Smooth muscle cell of trachea (primary cell): ENCODE results near the gene RTL5. TPM values are rescaled to one million over a fixed set of nuclear protein-coding genes. Genes with fewer than 3 reads are reported as not detected.

Experiments
- total RNA-seq: library from RNA; depleted of rRNA; stranded (reverse); fragments of >200 nt; gene quantifications from 2 replicates; pipeline ENCODE4 v1.2.1, GENCODE V29; 2014

The RTL5 gene
- 2.8 and 6.3 TPM in 2 replicates for total RNA-seq

GRCh38 chrX:72131317-72132294, at the start of gene RTL5:
Gene RTL5, minus strand, starts transcription at chrX:72131915.

Other genes with a start within 250 kb of the RTL5 start
- 16.7 and 19.8 TPM in 2 replicates for gene NHSL2, start 221.1 kb downstream of the RTL5 start, total RNA-seq
- gene PIN4, start 49.8 kb upstream of the RTL5 start, total RNA-seq, result 6.5 and 15.6 TPM in 2 replicates
- gene ERCC6L, start 107.1 kb upstream of the RTL5 start, total RNA-seq, result 0.17 and 7.9 TPM in 2 replicates
- gene RPS4X, start 145.3 kb upstream of the RTL5 start, total RNA-seq, result 526 and 608 TPM in 2 replicates
- 0.15 TPM in 1 of 2 replicates, not detected in the other for gene CITED1, start 174.0 kb upstream of the RTL5 start, total RNA-seq